H1 (cell line): ENCODE measurements around the gene EVA1C.

ENCODE experiments used
- CBX5 ChIP-seq: fragments of 300-800, 300-1000 bp; sonication (generic); IDR thresholded peaks from 2 replicates; pipeline ENCODE4 v1.7.1; 2016; ENCODE audit warnings: antibody characterized with exemption, low read length, low read depth
- CBX8 ChIP-seq: fragments of 300-800, 300-1000 bp; sonication (generic); IDR thresholded peaks from 2 replicates; pipeline ENCODE4 v1.7.1; 2016; ENCODE audit warnings: low read depth, low read length, borderline replicate concordance
- EZH2 ChIP-seq: fragments of 200-600 bp; sonication (generic); IDR thresholded peaks from 2 replicates; pipeline ENCODE4 v1.7.1; 2012; ENCODE audit warnings: low read depth, mild to moderate bottlenecking, moderate library complexity, low read length, inconsistent platforms; ENCODE audit not compliant: severe bottlenecking
- FOSL1 ChIP-seq: IDR thresholded peaks from 2 replicates; pipeline ENCODE4 v1.6.1; 2011; ENCODE audit warnings: mild to moderate bottlenecking, low read depth, low read length, moderate library complexity; ENCODE audit not compliant: insufficient read depth
- KDM1A ChIP-seq: fragments of 200-600, 300-600 bp; sonication (generic); IDR thresholded peaks from 2 replicates; pipeline ENCODE4 v1.7.1; 2016; ENCODE audit warnings: mild to moderate bottlenecking, low read length, borderline replicate concordance
- KDM5A ChIP-seq: fragments of 200-600 bp; IDR thresholded peaks from 2 replicates; pipeline ENCODE4 v1.7.1; 2012; ENCODE audit warnings: mild to moderate bottlenecking, low read length, inconsistent platforms, mixed read lengths
- POLR2A ChIP-seq, 2 experiments: IDR thresholded peaks; 1 replicate in 1 of 2; 2 replicates in 1 of 2; pipeline ENCODE4 v1.6.1; 2011; ENCODE audit warnings: low read depth in 2 of 2, low read length in 2 of 2, mild to moderate bottlenecking in 2 of 2; ENCODE audit errors: control extremely low read depth in 1 of 2
- SUZ12 ChIP-seq: fragments of 200-600 bp; sonication (generic); IDR thresholded peaks from 2 replicates; pipeline ENCODE4 v1.6.1; 2012; ENCODE audit warnings: mild to moderate bottlenecking, inconsistent platforms, low read length, moderate library complexity, mixed read lengths
- USF2 ChIP-seq: IDR thresholded peaks from 2 replicates; pipeline ENCODE4 v1.6.1; 2011; ENCODE audit warnings: low read length, improper control_type of control experiment
- TF ChIP-seq, protein P1 (sequence below), 3 experiments: IDR thresholded peaks; 1 replicate in 2 of 3; 2 replicates in 1 of 3; pipeline versions ENCODE4 v1.5.1 to v1.6.1; 2011; ENCODE audit warnings: low read length in 3 of 3, mild to moderate bottlenecking in 3 of 3, inconsistent platforms in 2 of 3, low read depth in 1 of 3, moderate library complexity in 1 of 3; ENCODE audit not compliant: insufficient read depth in 1 of 3; ENCODE audit errors: control extremely low read depth in 1 of 3

- TF ChIP-seq, protein P1, sequence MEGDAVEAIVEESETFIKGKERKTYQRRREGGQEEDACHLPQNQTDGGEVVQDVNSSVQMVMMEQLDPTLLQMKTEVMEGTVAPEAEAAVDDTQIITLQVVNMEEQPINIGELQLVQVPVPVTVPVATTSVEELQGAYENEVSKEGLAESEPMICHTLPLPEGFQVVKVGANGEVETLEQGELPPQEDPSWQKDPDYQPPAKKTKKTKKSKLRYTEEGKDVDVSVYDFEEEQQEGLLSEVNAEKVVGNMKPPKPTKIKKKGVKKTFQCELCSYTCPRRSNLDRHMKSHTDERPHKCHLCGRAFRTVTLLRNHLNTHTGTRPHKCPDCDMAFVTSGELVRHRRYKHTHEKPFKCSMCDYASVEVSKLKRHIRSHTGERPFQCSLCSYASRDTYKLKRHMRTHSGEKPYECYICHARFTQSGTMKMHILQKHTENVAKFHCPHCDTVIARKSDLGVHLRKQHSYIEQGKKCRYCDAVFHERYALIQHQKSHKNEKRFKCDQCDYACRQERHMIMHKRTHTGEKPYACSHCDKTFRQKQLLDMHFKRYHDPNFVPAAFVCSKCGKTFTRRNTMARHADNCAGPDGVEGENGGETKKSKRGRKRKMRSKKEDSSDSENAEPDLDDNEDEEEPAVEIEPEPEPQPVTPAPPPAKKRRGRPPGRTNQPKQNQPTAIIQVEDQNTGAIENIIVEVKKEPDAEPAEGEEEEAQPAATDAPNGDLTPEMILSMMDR (IDR thresholded peaks at IDR 0.05; ENCODE audit: control extremely low read depth in 1 of 3, insufficient read depth in 1 of 3, low read depth in 1 of 3, low read length in 3 of 3) = no peak
- TF ChIP-seq KDM1A (no peak), EZH2 (no peak), KDM5A (no peak), CBX5 (no peak), SUZ12 (no peak), POLR2A (IDR thresholded peaks at IDR 0.05; ENCODE audit: control extremely low read depth in 1 of 2, low read depth in 2 of 2, low read length in 2 of 2) (no peak), CBX8 (no peak), USF2 (no peak), FOSL1 (no peak)
These were observed 40.1 kb downstream of the EVA1C start for GRCh38 chr21:32452641-32453040.
